Measurements from ENCODE around the gene KAT8.

The KAT8 gene

GRCh38 chr16:31110106-31111034 is 7.1 kb upstream of the KAT8 start:
- no peak overlapping the region for H3K4me3 ChIP-seq (ENCODE audit: insufficient read length, low read depth)
- H3K36me3 ChIP-seq (ENCODE audit: insufficient read depth, insufficient read length, low read length), result peaks cover 43% of the 10 kb centered on the region
- H3K9me3 ChIP-seq (ENCODE audit: insufficient read depth, low read length), result no peaks in the 10 kb centered on the region
- no peaks in the 10 kb centered on the region for H3K27me3 ChIP-seq (ENCODE audit: insufficient read depth, insufficient read length)
- TF ChIP-seq ZNF274 (IDR thresholded peaks at IDR 0.05; ENCODE audit: low read depth, low read length), result no peak
- TF ChIP-seq YY1 (IDR thresholded peaks at IDR 0.05; ENCODE audit: insufficient read depth, insufficient read length), result no peak
- TF ChIP-seq SUZ12 (IDR thresholded peaks at IDR 0.05; ENCODE audit: extremely low read depth, insufficient read depth, insufficient read length), result no peak
- DNase-seq (ENCODE audit: low read depth, low spot score), result no peak
- no peak overlapping the region for H3K9ac ChIP-seq (ENCODE audit: insufficient read length, low read depth)
- peaks cover 3% of the 10 kb centered on the region for H3K4me1 ChIP-seq (ENCODE audit: insufficient read depth, insufficient read length)

- Histone ChIP-seq H3K9ac (ENCODE audit: insufficient read length, low read depth) (no peak overlapping the region), H3K36me3 (ENCODE audit: insufficient read depth, insufficient read length, low read length) (peaks cover 43% of the 10 kb centered on the region), H3K9me3 (ENCODE audit: insufficient read depth, low read length) (no peaks in the 10 kb centered on the region), H3K4me1 (ENCODE audit: insufficient read depth, insufficient read length) (peaks cover 3% of the 10 kb centered on the region), H3K27me3 (ENCODE audit: insufficient read depth, insufficient read length) (no peaks in the 10 kb centered on the region), H3K4me3 (ENCODE audit: insufficient read length, low read depth) (no peak overlapping the region)
- TF ChIP-seq ZNF274 (IDR thresholded peaks at IDR 0.05; ENCODE audit: low read depth, low read length), result no peak
- no peak for TF ChIP-seq SUZ12 (IDR thresholded peaks at IDR 0.05; ENCODE audit: extremely low read depth, insufficient read depth, insufficient read length)
- TF ChIP-seq YY1 (IDR thresholded peaks at IDR 0.05; ENCODE audit: insufficient read depth, insufficient read length), result no peak
- DNase-seq (ENCODE audit: low read depth, low spot score), result no peak
Measured at GRCh38 chr16:31111881-31112466, 5.5 kb upstream of the KAT8 start.

GRCh38 chr16:31112711-31113110 is 4.8 kb upstream of the KAT8 start:
- Histone ChIP-seq H3K9me3 (ENCODE audit: insufficient read depth, low read length) (no peaks in the 10 kb centered on the region), H3K9ac (ENCODE audit: insufficient read length, low read depth) (no peak overlapping the region), H3K4me1 (ENCODE audit: insufficient read depth, insufficient read length) (peaks cover 3% of the 10 kb centered on the region), H3K4me3 (ENCODE audit: insufficient read length, low read depth) (no peak overlapping the region), H3K27me3 (ENCODE audit: insufficient read depth, insufficient read length) (no peaks in the 10 kb centered on the region), H3K36me3 (ENCODE audit: insufficient read depth, insufficient read length, low read length) (peaks cover 43% of the 10 kb centered on the region)
- TF ChIP-seq YY1 (IDR thresholded peaks at IDR 0.05; ENCODE audit: insufficient read depth, insufficient read length), result no peak
- no peak for TF ChIP-seq SUZ12 (IDR thresholded peaks at IDR 0.05; ENCODE audit: extremely low read depth, insufficient read depth, insufficient read length)
- TF ChIP-seq ZNF274 (IDR thresholded peaks at IDR 0.05; ENCODE audit: low read depth, low read length), result no peak
- no peak for DNase-seq (ENCODE audit: low read depth, low spot score)

- H3K9ac ChIP-seq (ENCODE audit: insufficient read length, low read depth), result no peak overlapping the region
- no peaks in the 10 kb centered on the region for H3K27me3 ChIP-seq (ENCODE audit: insufficient read depth, insufficient read length)
- no peak for DNase-seq (ENCODE audit: low read depth, low spot score)
- TF ChIP-seq YY1 (IDR thresholded peaks at IDR 0.05; ENCODE audit: insufficient read depth, insufficient read length), result no peak
- no peak for TF ChIP-seq ZNF274 (IDR thresholded peaks at IDR 0.05; ENCODE audit: low read depth, low read length)
- no peak for TF ChIP-seq SUZ12 (IDR thresholded peaks at IDR 0.05; ENCODE audit: extremely low read depth, insufficient read depth, insufficient read length)
- H3K36me3 ChIP-seq (ENCODE audit: insufficient read depth, insufficient read length, low read length), result peaks cover 44% of the 10 kb centered on the region
- H3K4me1 ChIP-seq (ENCODE audit: insufficient read depth, insufficient read length), result peaks cover 3% of the 10 kb centered on the region
- H3K4me3 ChIP-seq (ENCODE audit: insufficient read length, low read depth), result no peak overlapping the region
- H3K9me3 ChIP-seq (ENCODE audit: insufficient read depth, low read length), result no peaks in the 10 kb centered on the region
Measured at GRCh38 chr16:31113121-31114120, 4.0 kb upstream of the KAT8 start.

GRCh38 chr16:31114468-31114867 is 3.0 kb upstream of the KAT8 start:
- Histone ChIP-seq H3K9ac (ENCODE audit: insufficient read length, low read depth) (no peak overlapping the region), H3K27me3 (ENCODE audit: insufficient read depth, insufficient read length) (no peaks in the 10 kb centered on the region), H3K36me3 (ENCODE audit: insufficient read depth, insufficient read length, low read length) (peaks cover 50% of the 10 kb centered on the region), H3K9me3 (ENCODE audit: insufficient read depth, low read length) (no peaks in the 10 kb centered on the region), H3K4me3 (ENCODE audit: insufficient read length, low read depth) (no peak overlapping the region), H3K4me1 (ENCODE audit: insufficient read depth, insufficient read length) (peaks cover 5% of the 10 kb centered on the region)
- no peak for TF ChIP-seq SUZ12 (IDR thresholded peaks at IDR 0.05; ENCODE audit: extremely low read depth, insufficient read depth, insufficient read length)
- no peak for TF ChIP-seq YY1 (IDR thresholded peaks at IDR 0.05; ENCODE audit: insufficient read depth, insufficient read length)
- no peak for TF ChIP-seq ZNF274 (IDR thresholded peaks at IDR 0.05; ENCODE audit: low read depth, low read length)
- no peak for DNase-seq (ENCODE audit: low read depth, low spot score)

GRCh38 chr16:31118223-31119155 is 1.0 kb downstream of the KAT8 start:
- Histone ChIP-seq H3K36me3 (ENCODE audit: insufficient read depth, insufficient read length, low read length) (peaks cover 44% of the 10 kb centered on the region), H3K9me3 (ENCODE audit: insufficient read depth, low read length) (no peaks in the 10 kb centered on the region), H3K9ac (ENCODE audit: insufficient read length, low read depth) (peak overlapping the region; percentile 89), H3K4me1 (ENCODE audit: insufficient read depth, insufficient read length) (peaks cover 8% of the 10 kb centered on the region), H3K27me3 (ENCODE audit: insufficient read depth, insufficient read length) (no peaks in the 10 kb centered on the region), H3K4me3 (ENCODE audit: insufficient read length, low read depth) (peak overlapping the region; percentile 81)
- no peak for DNase-seq (ENCODE audit: low read depth, low spot score)
- no peak for TF ChIP-seq YY1 (IDR thresholded peaks at IDR 0.05; ENCODE audit: insufficient read depth, insufficient read length)
- no peak for TF ChIP-seq ZNF274 (IDR thresholded peaks at IDR 0.05; ENCODE audit: low read depth, low read length)
- TF ChIP-seq SUZ12 (IDR thresholded peaks at IDR 0.05; ENCODE audit: extremely low read depth, insufficient read depth, insufficient read length), result no peak

Measured in NT2/D1 (cell line).